Stimulated activated CD4-positive, alpha-beta T cell treated with anti-CD3 and anti-CD28 coated beads, Interleukin-2, amount 100 ng/mL, for 4 hours (primary cell): Measurements from ENCODE around the gene ALDH1L1.

ENCODE experiments used
- DNase-seq: peaks from one replicate; pipeline ENCODE4 v3.0.0-alpha.2; 2020; ENCODE audit warnings: low read depth

The ALDH1L1 gene

GRCh38 chr3:126054870-126055269 lies 125.5 kb downstream of the ALDH1L1 start:
- no peak for DNase-seq

DNA sequence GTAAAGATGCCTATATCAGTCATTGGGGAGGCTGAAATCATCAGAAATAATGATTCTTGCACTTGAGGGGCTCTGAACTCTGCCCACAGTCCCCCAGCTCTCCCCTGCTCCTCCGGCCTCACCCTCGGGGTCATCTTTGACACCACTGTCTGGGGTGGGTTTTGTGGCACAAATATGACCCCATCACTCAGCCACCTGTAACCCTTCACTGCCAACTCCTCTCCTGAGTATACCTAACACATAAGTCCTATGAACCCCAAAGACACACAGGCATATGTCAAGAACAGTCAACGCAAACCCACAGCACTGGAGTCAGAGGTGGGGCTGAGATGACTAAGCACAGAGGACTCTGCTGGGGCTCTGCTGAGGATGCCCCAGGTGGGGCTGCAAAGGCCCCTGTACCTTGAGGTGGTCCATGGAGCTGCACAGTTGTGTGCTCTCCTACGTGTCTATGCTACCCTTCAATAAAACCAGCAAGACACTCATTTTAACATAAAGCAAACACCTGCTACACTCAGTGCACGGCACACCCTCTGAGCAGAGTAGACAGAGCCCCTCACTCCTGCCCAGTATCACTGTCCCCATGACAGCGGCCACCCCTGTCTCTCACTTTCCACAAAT lies 126.3 kb downstream of the ALDH1L1 start:
- no peak for DNase-seq
